GM21360 (cell line): ENCODE measurements around the gene EEF1AKMT1.
"Not testable (repeated sequence)": the region's sequence is repeated elsewhere in the genome, so short reads cannot be mapped to it uniquely, and the experiment has no call there.

Source experiments
- ATAC-seq: cut with Tn5 transposase; IDR thresholded peaks from one replicate; pipeline ENCODE4 v1.9.1; 2021; ENCODE audit warnings: mild to moderate bottlenecking, moderate library complexity; ENCODE audit not compliant: unreplicated experiment

EEF1AKMT1 gene

DNA sequence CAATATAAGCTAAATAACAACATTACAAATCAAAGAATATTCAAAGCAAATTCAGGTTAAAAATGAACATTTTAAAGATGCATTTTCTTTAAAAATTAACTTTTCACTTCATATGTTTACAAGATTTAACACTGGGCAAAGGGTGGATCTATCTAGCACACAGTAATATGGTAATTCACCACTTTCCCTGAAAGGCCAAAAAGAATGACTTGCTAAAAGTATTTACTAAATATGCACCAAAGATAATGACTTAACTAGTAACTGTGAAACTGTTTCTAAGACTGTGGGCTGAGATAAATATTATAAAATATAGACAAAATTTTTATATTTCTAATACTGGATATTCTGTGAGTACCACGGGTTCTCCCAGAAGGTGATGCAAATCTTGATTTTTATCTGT lies 4.5 kb upstream of the EEF1AKMT1 start:
- no peak for ATAC-seq

DNA sequence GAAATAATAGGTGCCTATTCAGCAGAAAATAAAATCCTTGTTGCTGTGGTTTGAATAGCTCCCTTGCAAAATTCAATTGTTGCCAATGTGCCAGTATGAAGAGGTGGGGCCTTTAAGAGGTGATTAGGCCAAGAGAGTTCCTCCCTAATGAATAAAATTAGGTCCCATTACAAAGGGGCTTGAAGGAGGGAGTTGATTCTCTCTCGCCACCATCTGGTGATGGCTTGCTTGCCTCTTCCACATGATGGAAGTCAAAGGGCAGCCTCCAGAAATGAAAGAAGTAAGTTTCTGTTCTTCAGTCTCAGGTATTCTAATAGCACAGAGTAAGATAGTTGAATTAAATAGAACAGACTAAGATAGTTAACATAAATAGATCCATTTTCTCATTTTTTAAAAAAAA lies 3.0 kb upstream of the EEF1AKMT1 start:
- no peak for ATAC-seq

DNA sequence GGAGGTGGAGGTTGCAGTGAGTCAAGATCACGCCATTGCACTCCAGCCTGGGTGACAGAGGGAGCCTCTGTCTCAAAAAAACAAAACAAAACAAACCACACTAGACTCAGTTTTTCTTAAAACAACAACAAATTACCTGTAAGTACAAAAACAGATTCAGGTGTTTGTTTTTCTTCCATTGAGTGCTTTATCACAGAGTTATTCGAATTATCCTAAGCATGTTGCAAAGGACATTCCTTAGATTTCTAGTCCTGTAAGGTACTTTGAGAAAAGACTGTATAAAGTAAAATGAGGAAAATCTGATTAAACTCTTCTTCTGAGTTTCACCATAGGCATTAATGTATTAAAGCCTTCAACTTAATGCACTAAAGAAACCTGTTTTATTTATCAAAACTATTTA lies 2.2 kb upstream of the EEF1AKMT1 start:
- no peak for ATAC-seq

DNA sequence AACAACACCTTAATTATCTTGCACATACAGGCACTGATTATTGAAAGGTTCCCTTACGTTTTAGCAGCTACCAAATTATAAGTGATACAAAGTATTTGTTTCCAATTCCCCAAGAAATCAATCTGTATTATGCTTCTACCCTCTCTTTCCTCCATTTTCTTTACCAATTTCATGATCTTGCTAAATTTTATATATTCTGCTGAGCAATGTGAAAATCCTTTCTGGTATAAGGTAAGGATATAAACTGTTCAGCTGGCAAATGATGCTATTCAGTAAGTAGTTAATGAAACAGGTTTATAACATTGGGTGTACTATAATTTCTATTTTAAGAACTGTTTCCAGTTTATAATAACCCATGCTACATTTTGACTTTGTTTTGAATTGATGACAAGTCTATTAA lies 985 bp upstream of the EEF1AKMT1 start:
- no peak for ATAC-seq

DNA sequence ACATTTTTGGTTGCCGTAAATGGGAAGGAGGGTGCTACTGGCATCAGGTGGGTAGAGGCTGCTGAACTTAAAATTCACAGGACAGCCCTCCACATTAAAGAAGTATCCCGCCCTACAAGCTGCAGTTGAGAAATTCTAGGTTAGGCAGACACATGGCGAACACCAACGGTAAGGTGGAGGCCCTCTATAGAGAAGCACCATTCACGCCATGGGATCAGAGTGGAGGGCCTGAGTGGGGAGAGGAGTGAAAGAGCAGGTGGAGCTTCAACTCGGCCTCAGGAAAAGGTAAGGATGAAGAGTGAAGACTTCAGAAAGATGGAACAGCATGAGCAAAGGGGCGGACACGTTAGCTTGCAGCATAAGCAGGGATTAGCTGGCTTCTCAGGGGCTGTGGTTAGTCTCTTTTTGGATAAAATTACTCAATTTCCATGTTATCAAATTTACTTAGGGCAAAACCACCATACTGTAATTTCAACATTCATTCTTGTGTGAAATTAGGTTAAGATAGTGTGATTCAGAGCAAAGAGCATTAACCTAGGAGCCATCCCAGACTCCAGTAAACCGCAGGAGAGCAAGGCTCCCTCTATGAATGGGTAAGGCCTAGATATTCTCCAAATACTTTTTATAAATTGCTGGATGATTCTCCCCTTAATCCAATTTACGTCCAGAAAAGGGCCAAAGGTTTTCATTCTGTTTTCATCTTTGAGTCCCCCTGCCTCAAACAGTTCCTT lies 1.2 kb downstream of the EEF1AKMT1 start:
- no peak for ATAC-seq

DNA sequence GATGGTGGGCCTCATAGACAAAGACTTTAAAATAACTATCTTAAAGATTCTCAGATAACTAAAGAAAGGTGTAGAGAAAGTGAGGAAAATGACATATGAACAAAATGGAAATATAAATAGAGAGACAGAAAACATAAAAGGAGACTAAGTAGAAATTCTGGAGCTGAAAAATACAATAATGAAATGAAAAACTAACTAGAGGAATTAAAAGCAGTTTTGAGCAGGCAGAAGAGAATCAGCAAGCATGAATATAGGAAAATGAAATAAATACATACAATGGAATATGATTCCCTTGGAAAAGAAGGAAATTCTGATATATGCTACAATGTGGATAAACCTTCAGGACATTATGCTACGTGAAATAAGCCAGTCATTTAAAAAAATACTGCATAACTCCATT lies 3.9 kb downstream of the EEF1AKMT1 start:
- no peak for ATAC-seq

DNA sequence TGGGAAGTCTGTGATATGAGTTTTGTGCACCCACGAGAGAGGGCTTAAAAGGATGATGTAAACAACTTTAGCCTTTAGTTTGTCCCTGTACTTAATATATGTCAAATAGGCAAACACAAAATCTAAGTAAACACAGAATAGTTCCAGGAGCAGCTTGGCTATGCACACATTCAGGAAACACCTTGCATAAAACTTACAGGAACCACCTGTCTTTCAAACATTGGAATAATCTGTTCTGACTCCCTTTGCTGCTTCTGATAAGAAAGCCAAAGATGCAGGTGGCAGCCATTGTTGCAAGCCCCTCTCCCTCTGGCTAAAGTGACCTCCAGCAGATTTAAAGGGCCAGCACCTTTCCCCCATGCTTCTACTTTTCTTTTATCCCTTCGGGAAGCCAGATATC lies 4.7 kb downstream of the EEF1AKMT1 start:
- no peak for ATAC-seq

DNA sequence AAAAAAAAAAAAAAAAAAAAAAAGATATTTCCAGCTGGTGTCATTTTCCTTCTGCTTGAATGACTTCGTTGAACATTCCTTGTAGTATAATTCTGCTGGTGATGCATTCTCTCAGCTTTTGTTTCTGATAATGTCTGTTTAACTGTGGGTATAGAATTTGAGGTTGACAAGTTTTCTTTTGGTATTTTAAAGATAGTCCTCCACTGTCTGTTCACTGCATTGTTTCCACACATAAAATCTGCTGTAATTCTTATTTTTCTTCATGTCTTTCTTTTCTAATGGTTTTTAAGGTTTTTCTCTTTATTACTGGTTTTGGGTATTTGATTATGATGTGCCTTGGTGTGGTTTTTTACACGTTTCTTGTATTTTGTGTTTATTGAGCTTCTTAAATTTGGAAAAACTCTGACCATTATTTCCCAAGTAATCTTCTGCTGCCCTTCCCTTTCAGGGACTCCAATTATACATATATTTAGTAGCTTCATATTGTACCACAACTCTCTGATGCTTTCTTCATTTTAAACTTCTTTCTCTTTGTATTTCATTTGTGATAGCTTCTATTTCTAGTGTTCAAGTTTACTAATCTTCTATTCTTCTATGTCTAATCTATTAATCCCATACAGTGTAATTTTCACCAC lies 6.3 kb downstream of the EEF1AKMT1 start:
- no peak for ATAC-seq

DNA sequence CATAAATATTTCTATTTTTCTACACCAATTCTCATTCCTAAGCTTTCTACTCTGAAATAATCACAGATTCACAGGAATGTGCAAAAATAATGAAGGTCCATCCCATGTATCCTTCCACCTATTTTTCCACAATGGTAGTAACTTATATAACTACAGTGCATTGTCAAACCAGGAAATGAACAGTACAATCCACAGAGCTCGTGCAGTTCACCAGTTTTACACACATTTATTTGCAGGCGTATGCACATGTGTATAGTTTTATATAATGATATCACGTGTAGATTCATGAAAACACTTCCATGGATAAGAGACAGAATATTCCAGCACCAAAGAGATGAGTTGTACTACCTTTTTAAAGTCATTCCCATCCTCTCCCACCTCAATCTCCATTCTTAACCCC lies 12.9 kb downstream of the EEF1AKMT1 start:
- ATAC-seq, result no peak

DNA sequence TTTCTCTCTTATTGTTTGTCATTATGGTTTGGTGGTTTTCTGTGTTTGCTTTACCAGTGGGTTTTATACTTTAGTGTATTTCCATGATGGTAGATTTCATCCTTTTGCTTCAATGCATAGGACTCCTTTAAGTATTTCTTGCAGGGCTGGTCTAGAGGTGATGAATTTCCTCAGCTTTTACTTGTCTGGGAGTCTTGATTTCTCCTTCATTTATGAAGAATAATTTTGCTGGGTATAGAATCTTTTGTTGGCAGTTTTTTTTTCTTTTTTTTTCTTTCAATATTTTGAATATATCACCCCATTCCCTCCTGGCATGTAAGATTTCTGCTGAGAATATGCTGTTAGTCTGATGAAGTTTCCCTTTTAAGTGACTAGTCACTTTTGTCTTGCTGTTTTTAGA lies 19.8 kb downstream of the EEF1AKMT1 start:
- ATAC-seq, result no peak

DNA sequence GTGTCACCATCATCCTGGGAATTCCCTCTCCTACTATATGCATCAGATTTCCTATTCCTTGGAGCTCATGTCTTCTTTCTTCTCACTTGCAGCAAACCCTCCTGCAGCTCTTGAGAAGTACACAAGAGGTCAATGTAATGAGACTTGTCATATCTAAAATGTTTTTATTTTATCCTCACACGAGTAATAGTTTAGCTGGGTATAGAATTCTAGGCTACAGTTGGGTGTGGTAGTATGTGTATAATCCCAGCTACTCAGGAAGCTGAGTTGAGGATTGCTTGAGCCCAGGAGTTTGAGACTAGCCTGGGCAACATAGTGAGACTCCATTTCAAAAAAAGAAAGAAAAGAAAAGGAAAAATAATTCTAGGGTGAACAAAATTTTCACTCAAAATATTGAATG lies 24.4 kb downstream of the EEF1AKMT1 start:
- ATAC-seq, result no peak

DNA sequence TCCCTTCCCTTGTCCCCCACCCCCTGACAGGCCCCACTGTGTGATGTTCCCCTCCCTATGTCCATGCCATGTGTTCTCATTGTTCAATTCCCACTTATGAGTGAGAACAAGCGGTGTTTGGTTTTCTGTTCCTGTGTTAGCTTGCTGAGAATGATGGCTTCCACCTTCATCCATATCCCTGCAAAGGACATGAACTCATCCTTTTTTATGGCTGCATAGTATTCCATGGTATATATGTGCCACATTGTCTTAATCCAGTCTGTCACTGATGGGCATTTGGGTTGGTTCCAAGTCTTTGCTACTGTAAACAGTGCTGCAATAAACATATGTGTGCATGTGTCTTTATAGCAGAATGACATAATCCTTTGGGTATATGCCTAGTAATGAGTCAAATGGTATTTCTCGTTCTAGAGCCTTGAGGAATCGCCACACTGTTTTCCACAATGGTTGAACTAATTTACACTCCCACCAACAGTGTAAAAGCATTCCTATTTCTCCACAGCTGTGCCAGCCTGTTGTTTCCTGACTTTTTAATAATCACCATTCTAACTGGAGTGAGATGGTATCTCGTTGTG lies 29.8 kb downstream of the EEF1AKMT1 start:
- not testable (repeated sequence) for ATAC-seq

DNA sequence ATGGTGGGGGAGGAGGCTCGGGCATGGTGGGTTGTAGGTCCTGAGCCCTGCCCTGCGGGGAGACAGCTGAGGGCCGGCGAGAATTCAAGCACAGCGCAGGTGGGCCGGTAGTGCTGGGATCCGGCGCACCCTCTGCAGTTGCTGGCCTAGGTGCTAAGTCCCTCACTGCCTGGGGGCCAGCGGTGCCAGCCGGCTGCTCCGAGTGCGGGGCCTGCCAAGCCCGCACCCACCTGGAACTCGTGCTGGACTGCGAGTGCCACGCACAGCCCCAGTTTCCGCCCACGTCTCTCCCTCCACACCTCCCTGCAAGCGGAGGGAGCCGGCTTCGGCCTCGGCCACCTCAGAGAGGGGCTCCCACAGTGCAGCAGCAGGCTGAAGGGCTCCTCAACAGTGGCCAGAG lies 33.7 kb downstream of the EEF1AKMT1 start:
- no peak for ATAC-seq

DNA sequence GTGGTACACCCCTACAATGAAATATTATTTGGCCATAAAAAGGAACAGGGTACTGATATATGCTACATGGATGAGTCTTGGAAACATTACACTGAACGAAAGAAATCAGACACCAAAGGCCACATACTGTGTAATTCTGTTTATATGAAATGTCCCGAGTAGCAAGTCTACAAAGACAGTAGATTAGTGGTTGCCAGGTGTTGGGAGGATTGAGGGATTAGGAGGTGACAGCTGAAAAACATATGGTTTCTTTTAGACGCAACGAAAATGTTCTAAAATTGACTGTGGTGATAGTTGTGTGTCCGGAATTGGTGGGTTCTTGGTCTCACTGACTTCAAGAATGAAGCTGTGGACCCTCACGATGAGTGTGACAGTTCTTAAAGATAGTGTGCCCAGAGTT lies 35.1 kb downstream of the EEF1AKMT1 start:
- ATAC-seq, result no peak

DNA sequence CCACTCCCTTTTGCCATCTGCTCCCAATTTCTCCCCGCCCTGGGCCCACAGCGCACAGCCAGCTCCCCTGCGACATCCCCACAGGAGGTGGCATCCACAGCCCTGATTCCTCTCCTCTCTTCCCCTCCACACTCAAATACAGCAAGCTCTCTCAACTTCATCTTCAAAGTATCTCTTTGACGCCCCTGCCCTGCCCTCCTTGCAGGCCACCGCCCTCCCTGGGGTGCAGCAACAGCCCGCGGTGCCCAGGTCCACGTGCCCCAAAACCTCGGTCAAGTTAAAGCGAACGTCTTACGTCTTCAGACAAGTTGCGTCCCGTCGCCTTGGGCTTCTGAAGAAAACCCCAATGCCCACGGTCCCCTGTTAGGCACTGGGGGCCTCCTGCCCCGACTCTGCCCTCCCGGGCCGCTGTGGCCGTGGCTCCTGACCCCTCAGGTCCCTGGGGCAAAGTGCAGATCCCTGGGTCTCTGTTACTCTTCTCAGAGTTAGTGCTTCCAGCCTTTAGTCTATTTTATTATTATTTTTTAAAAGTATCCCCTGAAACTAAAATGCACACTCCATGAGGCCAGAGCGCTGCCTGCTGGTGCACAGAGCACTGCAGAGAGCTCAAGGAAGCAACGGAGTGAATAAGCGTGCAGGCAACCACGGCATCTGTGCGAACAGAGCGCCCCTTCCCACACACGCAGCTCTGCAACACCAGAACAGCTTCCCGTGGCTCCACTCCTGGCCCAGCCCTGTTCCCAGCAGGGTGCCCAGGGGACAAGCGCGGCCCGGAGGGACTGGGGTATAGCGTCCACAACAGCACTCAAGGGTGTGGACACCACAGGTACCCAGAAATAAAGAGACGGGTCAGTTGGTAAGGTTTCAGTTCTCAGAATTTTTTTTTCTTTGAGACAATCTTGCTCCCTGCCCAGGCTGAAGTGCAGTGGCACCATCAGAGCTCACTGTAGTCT lies 43.9 kb downstream of the EEF1AKMT1 start:
- no peak for ATAC-seq

DNA sequence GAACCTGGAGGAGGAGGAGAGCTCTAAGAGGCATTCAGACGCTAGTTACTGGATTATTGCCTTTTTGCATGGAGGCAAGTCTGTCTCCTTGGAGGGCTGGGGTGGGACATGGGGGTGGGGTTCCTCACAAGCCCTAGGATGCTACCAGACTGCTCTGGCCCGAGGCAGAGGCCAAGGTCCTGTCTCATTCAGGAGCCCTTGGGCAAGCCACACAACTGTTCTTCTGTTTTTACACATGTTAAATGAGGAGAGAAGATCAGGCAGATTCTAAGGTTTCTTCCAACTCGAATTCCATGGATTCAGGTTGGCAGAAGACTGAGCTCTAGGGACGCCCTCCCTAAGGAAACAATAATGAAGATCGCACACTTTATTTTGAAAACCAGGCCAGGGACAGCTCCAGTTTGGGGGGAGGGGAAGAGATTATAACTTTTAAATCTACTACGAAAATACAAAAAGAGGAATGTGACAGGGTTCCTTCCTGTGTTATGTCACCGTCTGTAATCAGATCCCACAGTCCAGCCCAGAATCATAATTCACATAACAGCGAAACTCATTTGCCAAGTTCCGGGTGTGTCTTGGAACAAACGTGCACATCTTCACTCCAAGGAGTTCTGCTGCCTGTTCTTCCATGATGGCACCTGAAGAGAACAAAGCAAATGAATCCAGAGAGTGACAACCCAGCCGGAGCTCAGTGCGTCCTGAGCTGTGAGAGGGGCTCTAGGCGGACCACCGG lies 45.0 kb downstream of the EEF1AKMT1 start:
- no peak for ATAC-seq

DNA sequence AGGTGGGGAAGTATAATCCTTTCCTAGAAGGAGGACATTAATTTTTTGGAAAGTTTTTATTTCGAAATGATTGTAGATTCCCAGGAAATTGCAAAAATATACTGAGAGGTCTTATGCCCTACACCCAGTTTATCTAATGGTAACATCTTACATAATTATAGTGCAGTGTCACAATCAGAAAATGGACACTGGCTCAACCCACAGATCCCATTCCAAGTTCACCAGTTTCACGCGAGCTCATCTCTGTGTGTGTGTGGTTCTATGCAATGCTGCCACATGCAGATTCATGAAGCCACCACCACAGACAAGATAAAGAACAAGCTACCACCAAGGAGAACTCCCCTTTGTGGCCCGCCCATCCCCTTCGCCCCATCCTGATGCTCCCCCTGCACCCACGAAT lies 45.9 kb downstream of the EEF1AKMT1 start:
- ATAC-seq, result no peak

DNA sequence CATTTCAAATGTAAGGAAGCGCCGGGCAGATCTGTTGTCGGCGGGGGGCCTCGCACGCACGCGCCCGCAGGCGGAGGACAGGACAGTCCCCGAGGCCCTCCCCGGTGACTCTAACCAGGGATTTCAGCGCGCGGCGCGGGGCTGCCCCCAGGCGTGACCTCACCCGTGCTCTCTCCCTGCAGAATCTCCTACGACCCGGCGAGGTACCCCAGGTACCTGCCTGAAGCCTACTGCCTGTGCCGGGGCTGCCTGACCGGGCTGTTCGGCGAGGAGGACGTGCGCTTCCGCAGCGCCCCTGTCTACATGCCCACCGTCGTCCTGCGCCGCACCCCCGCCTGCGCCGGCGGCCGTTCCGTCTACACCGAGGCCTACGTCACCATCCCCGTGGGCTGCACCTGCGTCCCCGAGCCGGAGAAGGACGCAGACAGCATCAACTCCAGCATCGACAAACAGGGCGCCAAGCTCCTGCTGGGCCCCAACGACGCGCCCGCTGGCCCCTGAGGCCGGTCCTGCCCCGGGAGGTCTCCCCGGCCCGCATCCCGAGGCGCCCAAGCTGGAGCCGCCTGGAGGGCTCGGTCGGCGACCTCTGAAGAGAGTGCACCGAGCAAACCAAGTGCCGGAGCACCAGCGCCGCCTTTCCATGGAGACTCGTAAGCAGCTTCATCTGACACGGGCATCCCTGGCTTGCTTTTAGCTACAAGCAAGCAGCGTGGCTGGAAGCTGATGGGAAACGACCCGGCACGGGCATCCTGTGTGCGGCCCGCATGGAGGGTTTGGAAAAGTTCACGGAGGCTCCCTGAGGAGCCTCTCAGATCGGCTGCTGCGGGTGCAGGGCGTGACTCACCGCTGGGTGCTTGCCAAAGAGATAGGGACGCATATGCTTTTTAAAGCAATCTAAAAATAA lies 52.1 kb downstream of the EEF1AKMT1 start:
- no peak for ATAC-seq

DNA sequence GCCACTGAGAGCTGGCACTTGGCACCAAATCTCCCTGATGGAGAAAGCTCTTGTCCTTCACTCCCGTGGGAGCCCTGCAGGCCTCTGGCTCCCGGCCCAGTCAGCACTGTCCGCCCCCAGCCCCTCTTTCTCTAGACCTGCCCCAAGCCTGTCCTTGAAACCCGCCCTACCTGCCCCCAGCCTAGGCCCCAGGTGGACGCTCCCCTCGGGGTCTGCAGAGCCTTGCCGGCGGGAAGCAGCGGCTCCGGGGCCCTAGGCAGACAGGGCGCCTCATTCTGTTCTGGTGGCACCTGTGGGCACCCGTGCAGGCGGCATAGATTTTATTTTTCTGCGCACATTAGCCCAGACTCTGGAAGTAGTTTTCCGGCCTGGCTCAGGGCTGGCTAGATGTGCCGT lies 52.7 kb downstream of the EEF1AKMT1 start:
- no peak for ATAC-seq

DNA sequence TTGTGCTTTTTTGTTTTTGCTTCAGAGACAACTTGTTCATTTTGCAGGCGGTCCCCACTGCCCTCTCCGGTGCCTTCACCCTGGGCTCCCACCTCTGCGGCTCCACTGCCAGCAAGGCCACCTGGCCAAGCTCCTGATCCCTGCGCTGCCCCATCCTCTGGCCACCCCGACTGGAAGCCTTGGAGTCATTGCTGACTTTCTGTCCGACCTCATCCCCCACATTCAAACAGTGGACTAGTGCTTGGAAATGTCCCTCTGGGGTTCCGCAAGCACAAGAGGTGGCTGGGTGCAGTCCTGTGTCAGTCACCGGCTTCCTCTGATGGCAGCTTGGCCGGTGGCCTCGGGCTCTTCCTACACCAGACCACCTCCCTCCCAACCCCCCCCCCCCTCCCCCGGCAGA lies 53.3 kb downstream of the EEF1AKMT1 start:
- ATAC-seq, result no peak
